ENCODE results near the gene PJA1. TPM values are rescaled to one million over a fixed set of nuclear protein-coding genes. Genes with fewer than 3 reads are reported as not detected.

PJA1 gene
- total RNA-seq, 1 experiment from 2014 or later: 43.1 TPM

- Mint-ChIP-seq H3K27ac (no peak overlapping the region), H3K4me1 (peaks cover 42% of the 10 kb centered on the region), H3K4me3 (no peak overlapping the region), H3K9me3 (no peaks in the 10 kb centered on the region), H3K36me3 (no peaks in the 10 kb centered on the region), H3K27me3 (ENCODE audit: low read depth) (no peaks in the 10 kb centered on the region)
- ChIA-PET POLR2A (no interaction called here), CTCF (interaction anchor here (1.2 to 1.6 kb wide), 3 partner anchors 9 to 242 kb away, joined by 3 to 5 read pairs (median 4); no protein-coding TSS in a partner anchor)
- TF ChIP-seq FOXK1 (CRISPR knock-in tag; IDR thresholded peaks at IDR 0.05) (no peak), USF2 (CRISPR knock-in tag; IDR thresholded peaks at IDR 0.05) (no peak), PRDM15 (CRISPR knock-in tag; IDR thresholded peaks at IDR 0.05) (no peak), JUN (CRISPR knock-in tag; IDR thresholded peaks at IDR 0.05) (no peak)
- DNase-seq (ENCODE audit: low spot score): no peak
- no peak for ATAC-seq
Observed at GRCh38 chrX:69145714-69146113, 19.5 kb downstream of the PJA1 start.

- H3K4me3 Mint-ChIP-seq: no peak overlapping the region
- H3K27ac Mint-ChIP-seq: no peak overlapping the region
- H3K27me3 Mint-ChIP-seq (ENCODE audit: low read depth): no peaks in the 10 kb centered on the region
- H3K36me3 Mint-ChIP-seq: no peaks in the 10 kb centered on the region
- CTCF ChIA-PET: interaction anchor here (0.7 to 1.6 kb wide), 4 partner anchors 8 to 243 kb away, joined by 3 to 6 read pairs (median 4); no protein-coding TSS in a partner anchor
- H3K4me1 Mint-ChIP-seq: peaks cover 42% of the 10 kb centered on the region
- no peaks in the 10 kb centered on the region for H3K9me3 Mint-ChIP-seq
- ATAC-seq (no peak), DNase-seq (ENCODE audit: low spot score) (no peak)
- POLR2A ChIA-PET: no interaction called here
- no peak for TF ChIP-seq NR1H2 (CRISPR knock-in tag; IDR thresholded peaks at IDR 0.05)
- TF ChIP-seq JAZF1 (CRISPR knock-in tag; IDR thresholded peaks at IDR 0.05): no peak
- no peak for TF ChIP-seq NR2C2 (CRISPR knock-in tag; IDR thresholded peaks at IDR 0.05)
- TF ChIP-seq SMAD4 (CRISPR knock-in tag; IDR thresholded peaks at IDR 0.05): no peak
- TF ChIP-seq ZNF281 (CRISPR knock-in tag; IDR thresholded peaks at IDR 0.05): no peak
- no peak for TF ChIP-seq IRF2 (CRISPR knock-in tag; IDR thresholded peaks at IDR 0.05; ENCODE audit: borderline replicate concordance, low read depth)
- TF ChIP-seq ZNF416 (CRISPR knock-in tag; IDR thresholded peaks at IDR 0.05): no peak
- no peak for TF ChIP-seq IRF1 (CRISPR knock-in tag; IDR thresholded peaks at IDR 0.05)
- no peak for TF ChIP-seq USF2 (CRISPR knock-in tag; IDR thresholded peaks at IDR 0.05)
- TF ChIP-seq CREB1 (CRISPR knock-in tag; IDR thresholded peaks at IDR 0.05): no peak
- no peak for TF ChIP-seq ZNF425 (CRISPR knock-in tag; conservative IDR thresholded peaks at IDR 0.05)
- TF ChIP-seq E2F1 (CRISPR knock-in tag; IDR thresholded peaks at IDR 0.05): no peak
- no peak for TF ChIP-seq KAT7 (CRISPR knock-in tag; IDR thresholded peaks at IDR 0.05; ENCODE audit: borderline replicate concordance)
- no peak for TF ChIP-seq MLX (CRISPR knock-in tag; IDR thresholded peaks at IDR 0.05)
- TF ChIP-seq NFYB (CRISPR knock-in tag; conservative IDR thresholded peaks at IDR 0.05; ENCODE audit: low read depth): no peak
- no peak for TF ChIP-seq ZNF317 (CRISPR knock-in tag; IDR thresholded peaks at IDR 0.05; ENCODE audit: borderline replicate concordance, low read depth)
Observed at GRCh38 chrX:69144838-69145680, 20.2 kb downstream of the PJA1 start.

Data from WTC11 (cell line).